HG03460 (cell line): ENCODE results near the gene ZNF234.
"Not testable (repeated sequence)": the region's sequence is repeated elsewhere in the genome, so short reads cannot be mapped to it uniquely, and the experiment has no call there.

Experiments used
- ATAC-seq: cut with Tn5 transposase; IDR thresholded peaks from one replicate; pipeline ENCODE4 v1.9.1; 2021; ENCODE audit not compliant: unreplicated experiment

Gene ZNF234

DNA sequence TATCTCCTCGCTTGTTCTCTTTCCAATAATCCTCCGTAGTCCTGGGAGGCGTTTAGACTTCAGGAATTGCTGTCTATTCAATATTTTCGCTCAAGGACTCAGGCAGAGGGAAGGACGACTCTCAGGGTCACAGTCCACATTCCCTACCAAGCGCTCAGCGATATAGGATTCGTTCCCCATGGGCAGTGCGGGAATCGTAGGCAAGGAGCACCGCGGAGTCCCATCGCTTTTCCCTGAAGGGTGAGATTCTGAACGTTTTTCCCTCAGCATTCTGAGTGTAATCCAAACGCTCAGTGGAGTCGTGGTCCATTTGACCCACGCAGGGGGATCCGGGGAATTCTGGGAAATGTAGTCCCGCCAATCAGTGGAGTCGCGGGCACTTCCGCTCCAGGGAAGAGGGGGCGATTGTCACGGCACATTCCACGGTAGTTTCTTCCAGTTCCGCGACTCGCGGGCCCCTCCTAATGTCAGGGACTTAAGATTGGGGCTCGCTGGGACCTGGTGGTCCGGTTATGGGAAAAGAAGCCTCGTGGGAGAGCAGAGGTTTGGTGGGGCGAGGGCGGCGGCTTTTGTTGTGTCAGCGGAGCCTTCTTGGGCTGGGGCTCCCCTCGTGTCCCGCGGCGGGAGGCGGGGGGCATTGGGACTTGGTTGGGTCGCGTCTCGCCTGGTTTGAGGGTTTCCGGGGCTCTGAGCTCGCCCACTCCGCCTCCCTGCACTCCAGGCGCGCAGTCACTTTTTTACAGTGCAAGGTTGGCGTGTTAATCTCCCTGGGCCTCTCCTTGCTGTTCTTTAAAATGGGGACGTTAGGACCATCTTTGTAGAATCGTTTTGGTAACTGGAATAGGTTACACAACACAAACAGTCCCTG is at the start of gene ZNF234:
TSS of gene ZNF234 (plus strand) at position 364 of the 868 bp plus-strand sequence. CDS start 3,079 bp downstream, outside the sequence.
- peak; percentile 77 for ATAC-seq

DNA sequence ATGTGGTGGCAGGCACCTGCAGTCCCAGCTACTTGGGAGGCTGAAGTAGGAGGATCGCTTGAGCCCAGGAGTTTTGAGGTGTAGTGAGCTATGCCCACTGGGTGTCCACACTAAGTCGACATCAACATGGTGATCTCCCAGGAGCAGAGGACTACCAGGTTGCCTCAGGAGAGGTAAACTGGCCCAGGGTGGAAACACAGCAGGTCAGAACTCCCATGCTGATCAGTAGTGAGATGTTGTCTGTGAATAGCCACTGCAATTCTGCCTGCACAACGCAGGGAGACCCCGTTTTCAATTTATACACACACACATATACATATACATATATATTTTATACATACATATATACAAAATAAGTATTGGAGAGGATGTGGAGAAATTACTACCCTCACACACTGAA is 49.2 kb upstream of the ZNF234 start:
- ATAC-seq, result no peak

DNA sequence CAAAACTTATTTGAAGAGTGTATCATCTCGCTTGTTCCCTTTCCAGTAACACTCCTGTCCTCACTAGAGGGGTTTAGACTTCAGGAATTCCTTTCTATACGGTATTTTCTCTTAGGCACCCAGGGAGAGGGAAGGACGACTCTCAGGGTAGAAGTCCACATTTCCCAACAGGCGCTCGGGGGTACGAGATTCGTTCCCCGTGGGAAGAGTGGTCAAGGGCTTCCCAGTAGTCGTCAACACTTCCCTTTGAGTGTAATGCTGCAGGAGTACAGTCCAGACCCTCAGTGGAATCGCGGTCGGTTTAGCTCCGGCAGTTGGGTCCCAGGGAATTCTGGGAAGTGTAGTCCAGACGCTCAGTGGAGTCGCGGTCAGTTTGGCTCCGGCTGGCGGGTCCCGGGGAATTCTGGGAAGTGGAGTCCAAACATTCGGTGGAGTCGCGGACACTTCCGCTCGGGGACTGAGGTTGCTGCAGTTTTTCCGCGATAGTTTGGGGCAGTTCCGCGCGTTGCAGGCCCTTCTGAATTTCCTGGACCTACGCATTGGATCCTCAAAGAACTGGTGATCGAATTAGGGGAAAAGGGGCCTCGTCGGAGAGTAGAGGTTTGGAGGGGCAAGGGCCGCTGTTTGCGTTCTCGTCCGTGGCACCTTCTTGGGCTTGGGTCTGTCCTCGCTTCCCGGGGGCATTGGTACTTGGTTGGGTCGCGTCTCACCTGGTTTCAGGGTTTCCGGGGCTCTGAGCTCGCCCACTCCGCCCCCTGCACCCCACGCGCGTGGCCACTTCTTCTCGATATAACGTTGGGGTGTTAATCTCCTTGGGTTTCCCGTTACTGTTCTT is 47.2 kb upstream of the ZNF234 start, which contains the start of gene ZNF224:
TSS of gene ZNF224 (plus strand) at position 431 of the 835 bp plus-strand sequence. CDS start 3,513 bp downstream, outside the sequence.
- peak; percentile 87 for ATAC-seq

DNA sequence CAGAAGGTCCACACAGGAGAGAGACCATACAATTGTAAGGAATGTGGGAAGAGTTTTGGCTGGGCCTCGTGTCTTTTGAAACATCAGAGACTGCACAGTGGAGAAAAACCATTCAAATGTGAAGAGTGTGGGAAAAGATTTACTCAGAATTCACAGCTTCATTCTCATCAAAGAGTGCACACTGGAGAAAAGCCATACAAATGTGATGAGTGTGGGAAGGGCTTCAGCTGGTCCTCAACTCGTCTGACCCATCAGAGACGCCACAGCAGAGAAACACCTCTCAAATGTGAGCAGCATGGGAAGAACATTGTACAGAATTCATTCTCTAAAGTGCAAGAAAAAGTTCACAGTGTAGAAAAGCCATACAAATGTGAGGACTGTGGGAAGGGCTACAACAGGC is 33.6 kb upstream of the ZNF234 start:
- no peak for ATAC-seq

DNA sequence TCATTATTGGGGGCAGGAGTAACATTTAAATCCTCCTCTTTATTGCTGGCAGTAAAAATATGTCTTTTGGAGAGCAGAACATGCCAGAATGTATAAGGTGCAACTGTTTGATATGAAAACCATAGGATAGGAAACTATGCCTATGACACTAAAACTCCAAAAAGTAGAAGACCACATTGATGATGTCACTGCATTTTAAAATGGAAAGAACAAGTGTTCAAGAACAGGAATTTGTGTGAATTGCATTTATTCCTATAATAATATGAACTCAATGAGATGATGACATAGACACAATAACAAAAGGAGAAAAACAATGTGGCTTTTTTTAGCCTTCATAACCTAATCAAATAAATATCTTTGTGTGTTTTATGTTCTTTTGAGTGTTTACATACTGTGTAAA is 31.9 kb upstream of the ZNF234 start:
- no peak for ATAC-seq

- no peak for ATAC-seq
These were observed 29.4 kb upstream of the ZNF234 start for GRCh38 chr19:44111910-44112463.

- no peak for ATAC-seq
These were observed 28.6 kb upstream of the ZNF234 start for GRCh38 chr19:44112802-44113137.

- peak; percentile 83 for ATAC-seq
These were observed 28.1 kb upstream of the ZNF234 start, which contains the start of gene ZNF225 for GRCh38 chr19:44113138-44113783. TSS of gene ZNF225 (plus strand) at chr19:44113399. CDS start at chr19:44115828, 2,429 bp downstream.

- ATAC-seq, result peak; percentile 7
These were observed 27.5 kb upstream of the ZNF234 start for GRCh38 chr19:44113784-44114390.

GRCh38 chr19:44121162-44121561 is 20.2 kb upstream of the ZNF234 start:
- ATAC-seq, result not testable (repeated sequence)

GRCh38 chr19:44131955-44132354 is 9.4 kb upstream of the ZNF234 start:
- ATAC-seq, result no peak

DNA sequence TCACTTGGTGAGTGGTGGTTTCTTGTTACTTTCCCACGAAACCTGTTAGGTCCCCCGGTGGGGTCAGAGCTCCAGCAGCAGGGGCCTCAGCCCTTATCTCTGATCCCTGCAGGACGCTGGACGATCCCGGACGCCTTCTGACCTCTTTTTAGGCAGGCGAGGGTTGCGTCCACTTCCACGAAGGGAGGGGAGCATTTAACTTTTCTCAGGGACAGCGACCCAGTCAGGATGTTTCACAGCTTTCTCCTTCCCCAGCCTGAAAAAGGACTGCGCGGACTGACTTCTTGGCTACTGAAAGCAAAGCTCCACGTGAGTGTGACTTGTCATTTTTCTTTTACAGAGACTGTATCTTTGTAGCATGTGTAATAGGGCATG is 692 bp downstream of the ZNF234 start:
- no peak for ATAC-seq

GRCh38 chr19:44149776-44150175 is 8.4 kb downstream of the ZNF234 start:
- no peak for ATAC-seq

- ATAC-seq, result no peak
These were observed 10.1 kb downstream of the ZNF234 start for GRCh38 chr19:44151491-44151890.

GRCh38 chr19:44156475-44156874 is 15.1 kb downstream of the ZNF234 start:
- no peak for ATAC-seq

- ATAC-seq, result no peak
These were observed 22.4 kb downstream of the ZNF234 start for GRCh38 chr19:44163789-44164188.

DNA sequence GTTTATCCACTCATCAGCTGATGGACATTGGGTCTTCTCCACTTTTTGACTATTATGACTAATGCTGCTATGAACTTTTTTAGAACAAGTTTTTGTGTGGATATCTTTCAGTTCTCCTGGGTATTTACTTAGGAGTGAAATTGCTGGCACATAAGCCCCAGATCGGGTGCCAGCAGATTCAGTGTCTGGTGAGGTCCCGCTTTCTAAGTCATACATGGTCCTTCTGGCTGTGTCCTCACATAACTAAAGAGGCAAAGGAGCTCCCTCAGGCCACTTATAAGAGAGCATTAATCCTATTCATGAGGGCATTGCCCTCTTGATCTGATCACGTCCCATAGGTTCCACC is 22.9 kb downstream of the ZNF234 start:
- ATAC-seq, result no peak

DNA sequence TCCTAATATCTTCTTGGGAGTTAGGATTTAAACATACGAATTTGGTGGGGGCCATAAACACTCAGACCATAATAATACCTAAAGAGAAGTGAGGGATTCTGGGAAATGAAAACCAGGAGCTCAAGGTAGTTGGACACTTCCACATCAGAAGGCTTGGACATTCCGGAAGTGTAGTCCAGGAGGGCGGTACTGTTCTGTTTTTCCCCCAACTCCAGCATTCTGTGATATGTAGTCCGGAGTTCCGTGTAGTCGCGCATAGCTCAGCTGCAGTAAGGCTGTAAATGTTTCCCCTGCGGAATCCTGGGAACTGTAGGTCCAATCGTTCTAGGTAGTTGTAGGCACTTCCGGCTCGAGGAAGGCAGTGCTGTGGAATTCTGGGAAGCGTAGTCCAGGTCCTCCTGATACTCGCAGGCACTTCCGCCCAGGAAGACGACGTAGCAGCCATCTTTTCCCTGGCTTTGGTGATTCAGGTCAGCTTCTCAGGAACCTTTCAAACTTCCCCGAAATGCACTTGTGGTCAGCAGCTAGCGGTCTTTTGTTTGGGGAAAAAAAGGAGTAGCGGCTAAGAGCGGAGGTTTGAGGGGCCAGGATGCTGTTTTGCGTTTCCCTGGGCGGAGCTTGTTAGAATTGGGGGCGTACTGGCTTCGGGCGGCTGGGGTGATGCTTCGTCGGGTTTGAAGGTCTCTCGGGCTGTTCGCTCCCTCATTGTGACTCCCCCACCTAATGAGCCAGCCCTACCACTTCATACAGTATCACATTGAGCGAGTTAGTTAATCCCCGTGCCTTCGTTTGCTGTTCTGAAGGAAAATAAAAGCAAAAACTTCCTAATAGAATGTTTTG is 23.5 kb downstream of the ZNF234 start, which contains the start of gene ZNF226:
TSS of gene ZNF226 (plus strand) at position 428 of the 840 bp plus-strand sequence. CDS start 4,981 bp downstream, outside the sequence.
- peak; percentile 88 for ATAC-seq

DNA sequence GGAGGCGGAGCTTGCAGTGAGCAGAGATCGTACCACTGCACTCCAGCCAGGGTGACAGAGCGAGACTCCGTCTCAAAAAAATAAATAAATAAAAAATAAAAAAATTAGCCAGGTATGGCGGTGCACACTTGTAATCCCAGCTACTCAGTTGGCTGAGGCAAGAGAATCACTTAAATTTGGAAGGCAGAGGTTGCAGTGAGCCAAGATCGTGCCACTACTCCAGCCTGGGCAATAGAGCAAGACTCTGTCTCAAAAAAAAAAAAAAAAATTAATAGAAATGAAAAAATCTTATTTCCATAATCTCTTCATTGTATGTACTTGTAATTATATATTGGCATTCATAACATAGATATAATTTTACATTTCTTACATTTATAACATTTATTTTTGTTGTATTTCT is 29.3 kb downstream of the ZNF234 start:
- not testable (repeated sequence) for ATAC-seq

DNA sequence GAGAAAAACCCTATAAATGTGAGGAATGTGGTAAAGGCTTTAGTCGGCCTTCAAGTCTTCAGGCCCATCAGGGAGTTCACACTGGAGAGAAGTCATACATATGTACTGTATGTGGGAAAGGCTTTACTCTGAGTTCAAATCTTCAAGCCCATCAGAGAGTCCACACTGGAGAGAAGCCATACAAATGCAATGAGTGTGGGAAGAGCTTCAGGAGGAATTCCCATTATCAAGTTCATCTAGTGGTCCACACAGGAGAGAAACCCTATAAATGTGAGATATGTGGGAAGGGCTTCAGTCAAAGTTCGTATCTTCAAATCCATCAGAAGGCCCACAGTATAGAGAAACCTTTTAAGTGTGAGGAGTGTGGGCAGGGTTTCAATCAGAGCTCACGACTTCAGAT is 35.2 kb downstream of the ZNF234 start:
- ATAC-seq, result no peak
